Activated CD4-positive, alpha-beta T cell treated with anti-CD3 and anti-CD28 coated beads, Interleukin-2, amount 50 U/mL, for 48 hours (primary cell): Measurements from ENCODE around the gene SIPA1L3.
"Not testable (repeated sequence)": the region's sequence is repeated elsewhere in the genome, so short reads cannot be mapped to it uniquely, and the experiment has no call there.

Experiments
- DNase-seq, 2 experiments: peaks; one replicate each; pipeline ENCODE4 v3.0.0-alpha.2; 2020

The SIPA1L3 gene

DNA sequence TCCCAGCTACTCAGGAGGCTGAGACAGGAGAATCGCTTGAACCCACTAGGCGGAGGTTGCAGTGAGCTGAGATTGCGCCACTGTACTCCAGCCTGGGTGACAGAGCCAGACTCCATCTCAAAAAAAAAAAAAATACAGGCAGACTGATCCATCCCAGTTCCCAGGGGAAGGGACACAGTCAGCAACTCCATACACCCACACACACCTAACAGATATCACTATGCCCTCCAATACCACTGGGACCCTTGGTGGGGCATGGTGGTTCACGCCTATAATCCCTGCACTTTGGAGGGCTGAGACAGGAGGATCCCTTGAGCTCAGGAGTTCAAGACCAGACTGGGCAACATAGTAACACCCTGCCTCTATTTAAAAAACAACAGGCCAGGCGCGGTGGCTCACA is 314.4 kb downstream of the SIPA1L3 start:
- no peak for DNase-seq

GRCh38 chr19:38221919-38222830 is 315.2 kb downstream of the SIPA1L3 start:
- DNase-seq = no peak

- no peak for DNase-seq
Observed at GRCh38 chr19:38223119-38223523, 316.1 kb downstream of the SIPA1L3 start.

GRCh38 chr19:38223617-38224013 is 316.6 kb downstream of the SIPA1L3 start:
- no peak for DNase-seq

DNA sequence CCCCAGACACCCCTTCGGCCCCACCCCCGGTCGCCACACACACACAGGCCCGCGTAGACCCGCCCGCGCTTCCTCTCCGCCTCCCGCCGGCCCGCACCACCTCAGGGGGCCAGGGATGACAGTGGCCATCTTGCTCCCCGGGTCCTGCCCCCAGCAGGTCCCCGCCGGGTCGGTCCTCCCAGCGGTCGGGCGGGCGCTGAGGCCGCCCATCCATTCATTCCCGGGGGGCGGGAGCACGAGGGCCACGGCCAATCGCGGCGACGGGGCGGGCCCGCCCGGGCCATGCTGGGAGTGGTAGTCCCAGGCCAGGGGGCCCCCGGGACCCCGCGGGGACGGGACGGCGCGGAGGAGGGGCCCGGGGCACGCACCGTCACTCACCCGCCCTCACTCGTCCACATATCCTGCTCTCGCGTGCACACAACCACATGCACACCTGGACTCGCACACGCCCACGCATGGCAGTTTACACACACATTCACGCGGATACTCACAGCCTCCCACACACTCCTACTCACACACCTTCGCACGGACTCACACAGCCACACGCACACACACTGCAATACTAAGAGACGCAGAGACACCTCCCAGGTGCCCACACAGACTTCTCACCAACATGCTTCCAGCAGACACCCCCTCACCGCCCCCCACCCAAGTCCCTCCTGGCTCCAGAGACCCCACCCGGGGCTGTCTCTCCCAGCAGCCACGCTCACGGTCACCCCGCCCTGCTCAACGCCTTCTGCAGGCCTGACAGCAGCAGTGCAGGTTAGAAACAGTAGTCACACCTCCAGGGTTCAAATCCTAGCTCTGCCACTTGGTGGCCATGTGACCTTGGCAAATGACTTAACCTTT is 317.2 kb downstream of the SIPA1L3 start, which contains the start of gene DPF1:
Gene DPF1, minus strand, starts transcription at position 209 of the 849 bp plus-strand sequence. Its CDS starts 80 bp downstream, at position 129.
- DNase-seq = peak; percentile 60 to 70

DNA sequence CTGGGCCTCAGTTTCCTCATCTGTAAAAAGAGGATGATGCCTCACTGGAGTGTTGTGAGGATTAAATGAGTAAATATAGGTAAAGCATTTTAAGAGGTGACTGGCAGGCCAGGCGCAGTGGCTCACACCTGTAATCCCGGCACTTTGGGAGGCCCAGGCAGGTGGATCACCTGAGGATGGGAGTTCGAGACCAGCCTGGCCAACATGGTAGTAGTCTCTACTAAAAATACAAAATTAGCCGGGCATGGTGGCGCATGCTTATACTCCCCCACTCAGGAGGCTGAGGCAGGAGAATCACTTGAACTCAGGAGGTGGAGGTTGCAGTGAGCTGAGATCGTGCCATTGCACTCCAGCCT is 317.8 kb downstream of the SIPA1L3 start:
- not testable (repeated sequence) for DNase-seq

GRCh38 chr19:38227287-38228004 is 320.4 kb downstream of the SIPA1L3 start:
- no peak for DNase-seq

DNA sequence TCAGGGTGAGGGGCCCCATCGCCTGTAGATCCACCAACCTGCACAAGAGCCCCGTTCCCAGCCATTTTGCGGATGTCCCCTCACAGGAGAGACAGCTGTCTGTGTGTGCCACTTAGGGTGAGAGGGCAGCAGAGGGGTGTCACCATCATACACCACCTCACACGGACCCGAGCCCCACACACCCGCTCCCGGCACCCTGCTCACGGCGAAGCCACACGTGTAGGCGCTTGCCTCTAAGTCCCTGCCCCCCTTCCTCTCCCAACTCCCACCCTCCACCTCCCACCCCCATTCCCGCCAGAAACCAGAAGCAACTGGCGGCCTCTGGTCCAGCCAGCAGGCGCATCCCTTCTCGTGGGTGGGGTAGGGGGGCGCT is 321.0 kb downstream of the SIPA1L3 start:
- DNase-seq = no peak

- no peak for DNase-seq
Observed at GRCh38 chr19:38228491-38229439, 321.8 kb downstream of the SIPA1L3 start.

DNA sequence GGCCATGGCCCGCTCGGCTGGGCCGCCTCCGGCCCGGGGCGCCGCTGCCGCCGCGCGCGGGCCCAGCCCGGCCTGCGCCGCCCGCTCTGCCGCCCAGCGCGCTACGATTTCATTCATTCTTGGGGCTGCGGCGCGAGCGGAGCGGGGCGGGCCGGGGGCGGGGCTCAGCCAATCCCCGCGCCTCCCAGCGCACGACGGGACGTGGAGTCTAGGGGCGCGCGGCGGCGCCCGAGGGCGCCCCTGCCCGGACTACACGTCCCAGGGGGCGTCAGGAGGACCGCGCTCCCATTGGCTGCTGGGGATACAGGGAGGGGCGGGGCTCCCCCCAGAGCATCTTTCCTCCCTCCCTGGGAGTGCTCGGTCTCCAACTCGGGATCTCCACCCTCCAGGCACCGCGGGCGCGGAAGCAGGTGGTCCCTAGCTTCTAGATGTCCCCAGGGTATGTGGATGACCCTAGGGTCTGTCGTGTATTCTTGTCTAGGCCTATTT is 322.6 kb downstream of the SIPA1L3 start:
- DNase-seq = peak; percentile 77 to 82

- DNase-seq = not testable (repeated sequence)
Observed at GRCh38 chr19:38230506-38231133, 323.6 kb downstream of the SIPA1L3 start.

- DNase-seq = no peak
Observed at GRCh38 chr19:38231918-38232317, 324.9 kb downstream of the SIPA1L3 start.

- DNase-seq = peak; percentile 89 to 91
Observed at GRCh38 chr19:38233740-38234251, 326.8 kb downstream of the SIPA1L3 start.

- no peak for DNase-seq
Observed at GRCh38 chr19:38234615-38235014, 327.6 kb downstream of the SIPA1L3 start.

DNA sequence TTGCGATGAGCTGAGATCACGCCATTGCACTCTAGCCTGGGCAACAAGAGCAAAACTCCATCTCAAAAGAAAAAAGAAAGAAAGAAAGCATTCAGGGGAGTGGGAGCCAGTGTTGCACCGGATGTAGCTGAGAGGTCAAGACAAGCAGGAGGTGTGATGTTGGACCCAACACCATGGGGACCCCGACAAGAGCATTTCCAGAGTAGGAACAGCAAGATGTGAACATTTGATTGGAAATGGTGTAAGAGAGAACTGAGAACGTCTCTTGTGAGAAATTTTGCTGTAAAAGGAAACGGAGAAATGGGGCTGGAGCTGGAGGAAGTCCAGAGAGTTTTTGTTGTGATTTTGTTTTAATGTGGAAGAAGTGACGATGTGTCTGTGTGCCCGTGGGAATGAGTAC is 332.8 kb downstream of the SIPA1L3 start:
- no peak for DNase-seq

- no peak for DNase-seq
Observed at GRCh38 chr19:38243279-38243673, 336.3 kb downstream of the SIPA1L3 start.

DNA sequence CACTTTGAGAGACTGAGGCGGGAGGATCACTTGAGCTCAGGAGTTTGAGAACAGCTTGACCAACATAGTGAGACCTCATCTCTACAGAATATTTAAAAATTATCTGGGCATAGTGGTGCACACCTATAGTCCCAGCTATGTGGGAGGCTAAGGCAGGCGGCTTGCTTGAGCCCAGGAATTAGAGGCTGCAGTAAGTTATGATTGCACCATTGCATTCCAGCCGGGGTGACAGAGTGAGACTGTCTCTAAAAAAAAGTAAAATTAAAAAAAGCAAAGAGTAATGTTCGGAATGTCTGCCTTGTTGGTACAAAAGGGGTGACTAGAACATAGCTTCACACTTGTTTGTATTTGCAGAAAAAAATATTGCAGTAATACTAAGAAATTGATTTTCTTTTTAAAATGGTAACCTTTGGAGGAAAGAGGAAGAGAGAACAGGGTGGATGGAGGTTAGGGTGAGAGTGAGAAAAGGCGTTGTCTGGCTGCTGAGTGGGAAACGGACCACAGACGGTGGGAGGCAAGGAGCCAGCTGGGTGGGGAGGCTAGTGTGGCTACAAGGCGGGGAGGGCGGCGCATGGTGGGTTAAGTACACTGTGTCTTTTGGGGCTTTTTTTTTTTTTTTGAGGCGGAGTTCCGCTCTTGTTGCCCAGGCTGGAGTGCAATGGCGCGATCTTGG is 339.0 kb downstream of the SIPA1L3 start:
- no peak for DNase-seq

GRCh38 chr19:38247126-38247525 is 340.1 kb downstream of the SIPA1L3 start:
- DNase-seq = no peak

DNA sequence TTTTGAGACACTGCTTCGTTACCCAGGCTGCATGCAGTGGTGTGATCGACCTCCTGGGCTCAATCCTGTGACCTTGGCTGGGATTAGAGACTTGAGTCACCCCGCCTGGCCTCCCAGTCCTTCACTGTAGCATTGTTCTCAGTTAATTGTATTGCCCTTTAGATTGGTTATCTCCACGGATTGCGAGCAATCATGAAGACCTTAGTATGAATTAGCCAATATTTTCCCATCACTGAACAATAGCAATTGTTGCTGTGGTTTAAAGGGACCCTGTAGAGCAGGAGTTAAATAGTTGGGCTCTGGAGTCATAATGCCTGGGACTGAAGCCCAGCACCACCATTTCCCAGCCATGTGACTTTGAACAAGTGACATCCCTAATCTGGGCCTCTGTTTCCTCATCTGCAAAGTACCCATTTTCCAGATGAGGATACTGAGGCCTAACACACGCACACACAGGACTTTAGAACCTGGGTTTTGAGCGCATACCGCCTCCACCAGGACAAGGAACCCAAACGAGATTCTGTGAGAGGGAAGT is 340.8 kb downstream of the SIPA1L3 start:
- no peak for DNase-seq

- no peak for DNase-seq
Observed at GRCh38 chr19:38248421-38248820, 341.4 kb downstream of the SIPA1L3 start.
